Activated T-helper 2 cell treated with anti-CD3 and anti-CD28 coated beads, Interferon-gamma antibody, Interleukin-2, Interleukin-4, amounts not matched to agents 10 μg/mL and 5 μg/mL and 100 μg/mL, durations not matched to agents 14 hours and 24 hours and 36 hours (primary cell): ENCODE data around the gene EZR. TPM values are rescaled to one million over a fixed set of nuclear protein-coding genes. Genes with fewer than 3 reads are reported as not detected.

Experiments
- DNase-seq: peaks from one replicate; pipeline ENCODE4 v3.0.0; 2021; ENCODE audit warnings: low spot score
- H3K27ac Mint-ChIP-seq: one replicate; pipeline ENCODE4 v1.8.0; 2021; ENCODE audit warnings: mixed read lengths
- H3K27me3 Mint-ChIP-seq: one replicate; pipeline ENCODE4 v1.8.0; 2021; ENCODE audit warnings: low read depth, mixed read lengths
- H3K36me3 Mint-ChIP-seq: one replicate; pipeline ENCODE4 v1.8.0; 2021; ENCODE audit warnings: low read depth, mixed read lengths
- H3K4me1 Mint-ChIP-seq: one replicate; pipeline ENCODE4 v1.8.0; 2021; ENCODE audit warnings: low read depth, mixed read lengths
- H3K4me3 Mint-ChIP-seq: one replicate; pipeline ENCODE4 v1.8.0; 2021; ENCODE audit warnings: low read depth, mild to moderate bottlenecking, moderate library complexity, mixed read lengths
- H3K9me3 Mint-ChIP-seq: one replicate; pipeline ENCODE4 v1.8.0; 2021; ENCODE audit warnings: mixed read lengths
- intact Hi-C: fragments of 100-400 bp; cut with micrococcal nuclease; formaldehyde crosslinking; loops from one replicate; pipeline ENCODE4 v1.15.1; 2023
- total RNA-seq: library from RNA; stranded (reverse); gene quantifications from 2 replicates; pipeline ENCODE4 v1.2.3, GENCODE V29; 2022

Gene EZR
- total RNA-seq, 1 donor from 2014 or later: 204 TPM

DNA sequence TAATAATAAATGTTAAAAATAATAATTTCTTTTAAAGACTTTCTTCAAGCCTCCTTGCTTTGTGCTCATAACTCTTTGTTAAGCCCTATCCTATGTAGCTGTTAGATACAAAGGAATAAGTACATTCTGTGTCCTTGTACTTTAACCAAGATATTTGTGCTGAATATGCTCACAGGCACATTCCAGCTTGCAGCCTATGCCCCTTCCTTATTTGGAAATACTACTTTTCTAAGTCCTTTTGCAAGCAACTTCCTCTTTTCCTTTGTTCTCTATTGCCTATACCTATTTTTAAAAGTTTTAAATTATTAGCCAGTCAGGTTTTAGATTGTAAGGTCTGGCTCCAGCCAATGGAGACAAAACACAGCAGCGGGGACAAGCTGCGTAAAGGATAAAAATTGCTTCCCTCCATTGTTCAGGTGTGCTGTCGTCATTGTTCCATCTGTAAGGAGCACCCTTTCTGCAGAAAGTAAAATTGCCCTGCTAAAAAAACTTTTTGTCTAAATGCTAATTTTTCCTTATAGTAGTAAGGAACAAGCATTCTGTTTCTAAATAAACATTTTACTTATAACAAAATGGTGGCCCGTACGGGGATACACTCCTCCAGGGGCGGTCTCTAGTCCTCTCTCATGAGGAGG is 89.1 kb downstream of the EZR start:
- Mint-ChIP-seq H3K4me1 (peaks cover 8% of the 10 kb centered on the region), H3K36me3 (peaks cover 89% of the 10 kb centered on the region), H3K4me3 (no peak overlapping the region), H3K27me3 (no peaks in the 10 kb centered on the region), H3K9me3 (no peaks in the 10 kb centered on the region), H3K27ac (no peak overlapping the region)
- intact Hi-C loops: no loop called here
- no peak for DNase-seq

DNA sequence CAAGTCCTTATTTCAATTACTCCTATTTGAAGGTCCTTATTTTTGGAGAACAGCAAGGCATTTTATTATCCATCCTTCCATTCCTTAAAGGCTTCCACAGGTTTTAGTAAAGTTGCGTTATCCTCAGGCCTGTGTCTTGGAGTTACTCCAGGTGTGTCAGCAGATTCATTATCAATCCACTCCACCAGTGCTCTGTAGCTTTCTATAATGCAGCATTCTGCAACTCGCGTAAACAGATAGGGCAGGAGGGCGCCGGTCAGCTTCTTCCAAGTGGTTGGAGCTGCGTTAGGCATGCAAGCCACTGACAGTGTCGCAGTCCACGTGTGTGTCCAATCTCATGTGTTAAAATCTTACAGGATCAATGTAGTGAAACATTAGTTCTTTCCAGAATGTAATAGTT is 93.5 kb downstream of the EZR start:
- no peak for DNase-seq
- Mint-ChIP-seq H3K27ac (no peak overlapping the region), H3K9me3 (no peaks in the 10 kb centered on the region), H3K36me3 (peaks cover 84% of the 10 kb centered on the region), H3K4me3 (no peak overlapping the region), H3K4me1 (peaks cover 13% of the 10 kb centered on the region), H3K27me3 (no peaks in the 10 kb centered on the region)
- intact Hi-C loops: no loop called here

GRCh38 chr6:158722176-158722729 is 96.9 kb downstream of the EZR start:
- Mint-ChIP-seq H3K4me3 (no peak overlapping the region), H3K27me3 (no peaks in the 10 kb centered on the region), H3K4me1 (peaks cover 37% of the 10 kb centered on the region), H3K27ac (no peak overlapping the region), H3K36me3 (peaks cover 87% of the 10 kb centered on the region), H3K9me3 (no peaks in the 10 kb centered on the region)
- DNase-seq: no peak
- intact Hi-C loops: no loop called here

GRCh38 chr6:158718461-158719046 is 100.6 kb downstream of the EZR start:
- intact Hi-C loops: no loop called here
- H3K27ac Mint-ChIP-seq: no peak overlapping the region
- peaks cover 88% of the 10 kb centered on the region for H3K36me3 Mint-ChIP-seq
- H3K9me3 Mint-ChIP-seq: no peaks in the 10 kb centered on the region
- H3K4me1 Mint-ChIP-seq: peaks cover 56% of the 10 kb centered on the region
- no peaks in the 10 kb centered on the region for H3K27me3 Mint-ChIP-seq
- no peak overlapping the region for H3K4me3 Mint-ChIP-seq
- DNase-seq: no peak

DNA sequence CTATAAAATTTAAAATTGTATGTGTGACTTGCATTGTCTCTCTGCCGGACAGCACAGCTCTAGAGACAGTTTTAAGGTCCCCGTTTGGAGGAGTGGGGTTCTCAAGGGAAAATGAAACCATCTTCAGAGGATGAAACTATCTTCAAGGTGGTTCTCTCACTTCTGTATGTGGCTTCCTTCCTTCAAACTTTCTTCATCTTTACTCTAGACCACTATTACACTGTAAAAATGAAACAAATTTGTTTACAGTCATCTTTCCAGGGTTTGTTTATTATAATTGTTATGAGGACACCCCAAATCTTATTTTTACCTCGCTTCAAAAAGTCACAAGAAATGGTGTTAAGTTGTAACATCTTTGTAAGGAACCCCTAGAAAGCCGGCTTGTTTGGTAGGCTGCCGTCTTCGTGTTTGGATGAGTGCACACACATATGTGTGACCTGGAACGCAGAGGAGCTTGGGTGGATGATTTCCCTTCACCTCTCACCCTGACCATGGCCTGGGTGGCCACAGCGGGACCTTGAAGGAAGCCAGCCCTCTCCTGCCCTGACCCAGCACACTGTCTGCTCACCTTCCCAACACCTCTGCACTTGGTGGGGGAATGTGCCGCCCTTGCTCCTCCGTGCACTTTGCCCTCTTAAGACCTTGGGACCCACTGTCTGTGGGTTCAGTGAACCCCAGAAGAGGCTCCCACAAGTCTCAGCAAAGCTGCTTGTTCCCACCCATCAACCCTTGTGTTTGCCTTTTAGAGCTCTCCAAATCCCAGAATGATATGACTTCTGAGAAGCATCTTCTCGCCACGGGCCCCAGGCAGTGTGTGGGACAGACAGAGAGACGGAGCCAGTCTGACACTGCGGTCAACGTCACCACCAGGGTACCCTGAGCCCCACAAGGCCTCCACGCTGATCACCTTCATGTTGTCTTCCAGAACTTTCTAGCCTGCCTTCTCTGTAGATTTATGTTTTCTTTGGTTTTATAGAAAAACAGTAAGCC is 101.5 kb downstream of the EZR start:
- no peaks in the 10 kb centered on the region for H3K9me3 Mint-ChIP-seq
- DNase-seq: no peak
- H3K36me3 Mint-ChIP-seq: peaks cover 89% of the 10 kb centered on the region
- intact Hi-C loops: no loop called here
- H3K27me3 Mint-ChIP-seq: no peaks in the 10 kb centered on the region
- peaks cover 61% of the 10 kb centered on the region for H3K4me1 Mint-ChIP-seq
- H3K27ac Mint-ChIP-seq: no peak overlapping the region
- H3K4me3 Mint-ChIP-seq: no peak overlapping the region

Other genes starting within 250 kb of the EZR start
- gene DYNLT1, start 174.6 kb downstream of the EZR start, total RNA-seq: 94.4 and 108 TPM in 2 replicates
- 232 and 242 TPM in 2 replicates for gene SYTL3, start 169.3 kb downstream of the EZR start, total RNA-seq
- 4.9 and 5.1 TPM in 2 replicates for gene RSPH3, start 180.8 kb upstream of the EZR start, total RNA-seq
- 34.3 and 38.1 TPM in 2 replicates for gene TAGAP, start 225.6 kb upstream of the EZR start, total RNA-seq